NCI-H1930 (cell line): ENCODE data around the gene PLPP7.
A peak's percentile ranks its signal among the peaks of the same experiment; 100 is the strongest.
"Not testable (repeated sequence)": the region's sequence is repeated elsewhere in the genome, so short reads cannot be mapped to it uniquely, and the experiment has no call there.

ENCODE experiments used
- DNase-seq, 2 experiments: peaks; one replicate each; lab custom pipeline; 2025; lab: John Stamatoyannopoulos, UW

Gene PLPP7

GRCh38 chr9:131289301-131290035 lies at the start of gene PLPP7:
Gene PLPP7 (plus strand): TSS chr9:131289723. CDS start chr9:131289998, 275 bp downstream.
- peak in 1 of 2 experiments; percentile 13 for DNase-seq

GRCh38 chr9:131240047-131240921 lies 49.2 kb upstream of the PLPP7 start:
- DNase-seq = no peak

GRCh38 chr9:131244331-131244730 lies 45.2 kb upstream of the PLPP7 start:
- DNase-seq = not testable (repeated sequence)

- no peak for DNase-seq
Observed at GRCh38 chr9:131246618-131247017, 42.9 kb upstream of the PLPP7 start.

- no peak for DNase-seq
Observed at GRCh38 chr9:131252120-131252519, 37.4 kb upstream of the PLPP7 start.

GRCh38 chr9:131253891-131254491 lies 35.5 kb upstream of the PLPP7 start:
- DNase-seq = no peak

GRCh38 chr9:131254626-131255025 lies 34.9 kb upstream of the PLPP7 start:
- DNase-seq = no peak

GRCh38 chr9:131255676-131256197 lies 33.8 kb upstream of the PLPP7 start:
- no peak for DNase-seq

GRCh38 chr9:131257266-131258025 lies 32.1 kb upstream of the PLPP7 start:
- DNase-seq = no peak

- no peak for DNase-seq
Observed at GRCh38 chr9:131258186-131258585, 31.3 kb upstream of the PLPP7 start.

GRCh38 chr9:131258698-131259431 lies 30.7 kb upstream of the PLPP7 start:
- DNase-seq = no peak

- no peak for DNase-seq
Observed at GRCh38 chr9:131259432-131259898, 30.1 kb upstream of the PLPP7 start.

GRCh38 chr9:131259916-131260597 lies 29.5 kb upstream of the PLPP7 start:
- no peak for DNase-seq

GRCh38 chr9:131260751-131261452 lies 28.6 kb upstream of the PLPP7 start:
- no peak for DNase-seq

GRCh38 chr9:131262327-131263032 lies 27.0 kb upstream of the PLPP7 start:
- no peak for DNase-seq

GRCh38 chr9:131263033-131263343 lies 26.5 kb upstream of the PLPP7 start:
- DNase-seq = not testable (repeated sequence)

- no peak for DNase-seq
Observed at GRCh38 chr9:131263701-131264100, 25.8 kb upstream of the PLPP7 start.

GRCh38 chr9:131264231-131264630 lies 25.3 kb upstream of the PLPP7 start:
- DNase-seq = no peak
